Body of pancreas (tissue), 4 donors: ENCODE data around the gene ADCY3. TPM values are rescaled to one million over a fixed set of nuclear protein-coding genes. Genes with fewer than 3 reads are reported as not detected.

Experiments
- ATAC-seq: fragments of 150-250 bp; one replicate; pipeline ENCODE4 v1.9.1; 2016
- DNase-seq, 4 donors: peaks; one replicate each; pipeline ENCODE4 v3.0.0-alpha.2; 2019
- H3K27ac ChIP-seq, 4 donors: fragments of 200-600 bp; sonication (generic); 1 replicate in 3 of 4; 2 replicates in 1 of 4; pipeline versions ENCODE4 v1.5.1 to v1.6.1; 2016 to 2019; ENCODE audit warnings: mild to moderate bottlenecking in 1 of 4, mixed read lengths in 1 of 4, moderate library complexity in 1 of 4
- H3K27me3 ChIP-seq, 2 donors: fragments of 200-600 bp; sonication (generic); one replicate each; pipeline ENCODE4 v1.6.0; 2016; ENCODE audit warnings: mild to moderate bottlenecking in 1 of 2
- H3K36me3 ChIP-seq, 2 donors: fragments of 200-600 bp; sonication (generic); replicated peaks in 1 of 2; 2 replicates each; pipeline ENCODE4 v1.5.1; 2016; ENCODE audit warnings: low read depth in 2 of 2; ENCODE audit not compliant: insufficient read depth in 1 of 2
- H3K4me1 ChIP-seq: fragments of 200-600 bp; sonication (generic); one replicate; pipeline ENCODE4 v1.6.0; 2016
- H3K4me3 ChIP-seq, 2 donors: fragments of 200-600 bp; sonication (generic); 1 replicate in 1 of 2; 2 replicates in 1 of 2; pipeline ENCODE4 v1.5.1; 2016 to 2019
- H3K9me3 ChIP-seq, 3 donors: fragments of 200-600 bp; sonication (generic); 1 replicate in 2 of 3; 2 replicates in 1 of 3; pipeline ENCODE4 v1.5.1; 2016
- CTCF ChIP-seq, 7 experiments: fragments of 450-650 bp in 4 of 7; fragments of 200-600 bp in 3 of 7; sonication (generic) in 3 of 7; IDR thresholded peaks; one replicate each; pipeline ENCODE4 v1.5.1; 2016 to 2019; ENCODE audit warnings: antibody characterized with exemption in 7 of 7
- POLR2A ChIP-seq, 3 donors: fragments of 450-650 bp; IDR thresholded peaks; one replicate each; pipeline ENCODE4 v1.6.1; 2016; ENCODE audit warnings: antibody characterized with exemption in 3 of 3, mild to moderate bottlenecking in 2 of 3
- WGBS, 2 donors: methylation state at CpG; one replicate each; pipeline ENCODE4 v1.1.5; 2017; 5-methylcytosine and 5-hydroxymethylcytosine counted together
- intact Hi-C: fragments of 100-400 bp; cut with DNase I; formaldehyde crosslinking; loops from one replicate; pipeline ENCODE4 v1.15.1; 2023
- total RNA-seq, 2 donors: library from RNA; depleted of rRNA; stranded (reverse); fragments of >200 nt; gene quantifications; one replicate each; pipeline ENCODE4 v1.1.0, GENCODE V29; 2016

ADCY3 gene
- total RNA-seq, 2 donors from 2014 or later = 17.1 to 63.9 TPM

DNA sequence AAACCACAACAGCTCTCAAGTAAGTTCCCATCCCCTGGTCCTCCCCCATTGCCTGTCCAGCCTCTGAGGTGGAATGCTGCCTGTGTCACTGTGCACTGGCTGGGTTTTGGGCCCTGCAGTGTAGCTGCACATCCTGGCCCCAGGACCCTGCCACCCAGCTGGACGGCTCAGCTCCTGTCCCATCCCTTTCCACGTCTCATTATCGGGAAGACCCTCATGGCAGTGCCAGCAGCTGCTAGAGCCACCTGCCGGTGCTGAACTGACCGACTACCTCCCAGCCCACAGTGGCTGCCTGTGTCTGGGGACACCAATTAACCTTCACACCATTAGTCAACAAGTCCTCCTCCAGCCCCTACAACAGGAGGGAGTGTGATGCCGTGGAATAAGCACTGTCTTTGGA is 31.9 kb downstream of the ADCY3 start:
- no peak overlapping the region for H3K27ac ChIP-seq
- H3K36me3 ChIP-seq = no peaks in the 10 kb centered on the region
- no peaks in the 10 kb centered on the region for H3K27me3 ChIP-seq
- DNase-seq (no peak), ATAC-seq (no peak)
- TF ChIP-seq CTCF (IDR thresholded peaks at IDR 0.05) (no peak), POLR2A (IDR thresholded peaks at IDR 0.05) (no peak)
- WGBS, 2 donors = 91 to 92% methylated on average over 6 of the region's 6 CpGs
- peaks cover 5% of the 10 kb centered on the region for H3K4me1 ChIP-seq
- intact Hi-C loops = no loop called here
- H3K4me3 ChIP-seq = no peak overlapping the region
- H3K9me3 ChIP-seq = no peaks in the 10 kb centered on the region

GRCh38 chr2:24887307-24887874 is 32.6 kb downstream of the ADCY3 start:
- ATAC-seq (no peak), DNase-seq (no peak)
- Histone ChIP-seq H3K27ac (no peak overlapping the region), H3K4me3 (no peak overlapping the region), H3K36me3 (no peaks in the 10 kb centered on the region), H3K4me1 (peaks cover 5% of the 10 kb centered on the region), H3K27me3 (no peaks in the 10 kb centered on the region), H3K9me3 (no peaks in the 10 kb centered on the region)
- TF ChIP-seq CTCF (IDR thresholded peaks at IDR 0.05) (no peak), POLR2A (IDR thresholded peaks at IDR 0.05) (no peak)
- intact Hi-C loops = no loop called here
- 89 to 95% methylated on average over 10 to 19 of the region's 20 CpGs for WGBS, 2 donors

- Histone ChIP-seq H3K4me3 (no peak overlapping the region), H3K27ac (no peak overlapping the region), H3K36me3 (no peaks in the 10 kb centered on the region), H3K9me3 (no peaks in the 10 kb centered on the region), H3K4me1 (peaks cover 5% of the 10 kb centered on the region), H3K27me3 (no peaks in the 10 kb centered on the region)
- intact Hi-C loops = no loop called here
- 63 to 88% methylated on average over 11 to 16 of the region's 16 CpGs for WGBS, 2 donors
- DNase-seq (no peak), ATAC-seq (no peak)
- TF ChIP-seq CTCF (IDR thresholded peaks at IDR 0.05) = no peak
- no peak for TF ChIP-seq POLR2A (IDR thresholded peaks at IDR 0.05)
Measured at GRCh38 chr2:24886691-24887304, 33.2 kb downstream of the ADCY3 start.

- peaks cover 5% of the 10 kb centered on the region for H3K4me1 ChIP-seq
- DNase-seq (no peak), ATAC-seq (no peak)
- TF ChIP-seq CTCF (IDR thresholded peaks at IDR 0.05) (no peak), POLR2A (IDR thresholded peaks at IDR 0.05) (no peak)
- no peaks in the 10 kb centered on the region for H3K36me3 ChIP-seq
- no peak overlapping the region for H3K27ac ChIP-seq
- H3K9me3 ChIP-seq = no peaks in the 10 kb centered on the region
- no peak overlapping the region for H3K4me3 ChIP-seq
- WGBS, 2 donors = 83 to 85% methylated on average over 13 of the region's 13 CpGs
- intact Hi-C loops = no loop called here
- no peaks in the 10 kb centered on the region for H3K27me3 ChIP-seq
Measured at GRCh38 chr2:24886126-24886501, 33.9 kb downstream of the ADCY3 start.
